GM23338 (cell line): ENCODE measurements around the gene TNFAIP8L3. TPM values are rescaled to one million over a fixed set of nuclear protein-coding genes. Genes with fewer than 3 reads are reported as not detected.

Experiments used
- ATAC-seq: fragments of 200-7000 bp; cut with Tn5 transposase; 3 replicates; pipeline ENCODE4 v1.9.1; 2020
- DNase-seq: peaks from one replicate; pipeline ENCODE4 v3.0.0-alpha.2; 2015; ENCODE audit warnings: low spot score
- H2AFZ ChIP-seq: fragments of 200-600 bp; sonication (generic); 2 replicates; pipeline ENCODE4 v1.8.0; 2016; ENCODE audit warnings: antibody characterized with exemption, mild to moderate bottlenecking, moderate library complexity
- H3F3A ChIP-seq: fragments of 200-600 bp; sonication (generic); replicated peaks from 2 replicates; pipeline ENCODE4 v1.8.0; 2017; ENCODE audit warnings: antibody characterized with exemption, mixed run types, low read depth
- H3K27ac ChIP-seq: fragments of 200-600 bp; sonication (generic); 2 replicates; pipeline ENCODE4 v1.6.1; 2016; ENCODE audit warnings: low read depth
- H3K27me3 ChIP-seq: fragments of 200-600 bp; sonication (generic); 2 replicates; pipeline ENCODE4 v1.8.0; 2016; ENCODE audit warnings: mild to moderate bottlenecking, mixed run types, moderate library complexity; ENCODE audit not compliant: insufficient read depth
- H3K36me3 ChIP-seq: fragments of 200-600 bp; sonication (generic); 2 replicates; pipeline ENCODE4 v1.8.0; 2016; ENCODE audit warnings: mild to moderate bottlenecking; ENCODE audit not compliant: insufficient read depth
- H3K4me1 ChIP-seq: fragments of 200-600 bp; sonication (generic); 2 replicates; pipeline ENCODE4 v1.8.0; 2016; ENCODE audit warnings: mild to moderate bottlenecking, moderate library complexity; ENCODE audit not compliant: insufficient read depth
- H3K4me2 ChIP-seq: fragments of 200-600 bp; sonication (generic); 2 replicates; pipeline ENCODE4 v1.7.1; 2017; ENCODE audit warnings: mixed run types
- H3K4me3 ChIP-seq: fragments of 200-600 bp; sonication (generic); 2 replicates; pipeline ENCODE4 v1.6.1; 2016; ENCODE audit warnings: mixed run types
- H3K79me2 ChIP-seq: fragments of 200-600 bp; sonication (generic); replicated peaks from 2 replicates; pipeline ENCODE4 v1.8.0; 2017; ENCODE audit warnings: mild to moderate bottlenecking; ENCODE audit not compliant: insufficient read depth
- H3K9me2 ChIP-seq: fragments of 200-600 bp; sonication (generic); 2 replicates; pipeline ENCODE4 v1.8.0; 2017; ENCODE audit not compliant: insufficient read depth
- H4K20me1 ChIP-seq: fragments of 200-600 bp; sonication (generic); replicated peaks from 2 replicates; pipeline ENCODE4 v1.8.0; 2017; ENCODE audit warnings: mild to moderate bottlenecking; ENCODE audit not compliant: insufficient read depth
- H3K27ac Mint-ChIP-seq: 2 replicates; pipeline ENCODE4 v1.8.0; 2020; ENCODE audit warnings: inconsistent platforms, mild to moderate bottlenecking, moderate library complexity, mixed read lengths
- H3K27me3 Mint-ChIP-seq: 3 replicates; pipeline ENCODE4 v1.8.0; 2022; ENCODE audit warnings: low read depth, mild to moderate bottlenecking, moderate library complexity, mixed read lengths, inconsistent platforms; ENCODE audit not compliant: insufficient read depth, poor library complexity
- H3K36me3 Mint-ChIP-seq: 3 replicates; pipeline ENCODE4 v1.8.0; 2021; ENCODE audit warnings: low read depth, mild to moderate bottlenecking, inconsistent platforms, moderate library complexity, mixed read lengths
- H3K4me1 Mint-ChIP-seq: 3 replicates; pipeline ENCODE4 v1.8.0; 2020; ENCODE audit warnings: mild to moderate bottlenecking, inconsistent platforms, mixed read lengths
- H3K4me3 Mint-ChIP-seq: 3 replicates; pipeline ENCODE4 v1.8.0; 2021; ENCODE audit warnings: moderate library complexity, mild to moderate bottlenecking, inconsistent platforms, mixed read lengths
- H3K9me3 Mint-ChIP-seq: 3 replicates; pipeline ENCODE4 v1.8.0; 2020; ENCODE audit warnings: moderate library complexity, mild to moderate bottlenecking, inconsistent platforms, mixed read lengths
- ETS1 ChIP-seq: IDR thresholded peaks from 2 replicates; pipeline ENCODE4 v1.6.1; 2016; ENCODE audit warnings: antibody characterized with exemption
- EZH2 ChIP-seq: fragments of 200-600 bp; sonication (generic); IDR thresholded peaks from one replicate; pipeline ENCODE4 v1.8.0; 2017; ENCODE audit warnings: antibody characterized with exemption, mild to moderate bottlenecking, low read depth; ENCODE audit not compliant: unreplicated experiment
- EZH2phosphoT487 ChIP-seq: fragments of 200-600 bp; sonication (generic); IDR thresholded peaks from one replicate; pipeline ENCODE4 v1.8.1; 2018; ENCODE audit warnings: antibody characterized with exemption; ENCODE audit not compliant: unreplicated experiment
- JUNB ChIP-seq: IDR thresholded peaks from one replicate; pipeline ENCODE4 v1.6.1; 2016; ENCODE audit warnings: antibody characterized with exemption; ENCODE audit not compliant: unreplicated experiment
- POLR2AphosphoS5 ChIP-seq: IDR thresholded peaks from 2 replicates; pipeline ENCODE4 v1.6.1; 2016; ENCODE audit warnings: antibody characterized with exemption, low read depth
- STAT1 ChIP-seq: IDR thresholded peaks from one replicate; pipeline ENCODE4 v1.6.1; 2016; ENCODE audit warnings: antibody characterized with exemption; ENCODE audit not compliant: unreplicated experiment
- ZNF114 ChIP-seq: fragments of 250-450 bp; sonication (Bioruptor Pico); IDR thresholded peaks from 2 replicates; pipeline ENCODE4 v1.5.0; 2020; ENCODE audit warnings: mild to moderate bottlenecking, moderate library complexity
- polyA plus RNA-seq: library from polyadenylated mRNA; unstranded; fragments of >200 nt; fragmentation: Nextera tagmentation; extraction: Ambion mirVana; gene quantifications from 2 replicates; pipeline ENCODE4 v1.2.1, GENCODE V29; 2016
- total RNA-seq: library from RNA; depleted of rRNA; stranded (reverse); fragments of >200 nt; shearing (Covaris generic); gene quantifications from 2 replicates; pipeline ENCODE4 v1.2.3, GENCODE V29; 2014
- TF ChIP-seq, protein P1 (sequence below): IDR thresholded peaks from one replicate; pipeline ENCODE4 v1.6.1; 2018; ENCODE audit warnings: antibody characterized with exemption; ENCODE audit not compliant: unreplicated experiment
- TF ChIP-seq, protein P2 (sequence below): fragments of 250-450 bp; sonication (Bioruptor Pico); IDR thresholded peaks from 2 replicates; pipeline ENCODE4 v1.5.0; 2020; ENCODE audit warnings: mild to moderate bottlenecking, moderate library complexity
- TF ChIP-seq, protein P3 (sequence below), 2 experiments: fragments of 200-600 bp in 1 of 2; sonication (generic) in 1 of 2; conservative IDR thresholded peaks; 2 replicates each; pipeline versions ENCODE4 v1.5.1 to v1.6.1; 2016 to 2017; ENCODE audit warnings: antibody characterized with exemption in 2 of 2, low read depth in 2 of 2, mild to moderate bottlenecking in 2 of 2, moderate library complexity in 1 of 2

Gene TNFAIP8L3
- total and polyA plus RNA-seq, 2 experiments from 2014 or later = 0.23 to 0.31 TPM

DNA sequence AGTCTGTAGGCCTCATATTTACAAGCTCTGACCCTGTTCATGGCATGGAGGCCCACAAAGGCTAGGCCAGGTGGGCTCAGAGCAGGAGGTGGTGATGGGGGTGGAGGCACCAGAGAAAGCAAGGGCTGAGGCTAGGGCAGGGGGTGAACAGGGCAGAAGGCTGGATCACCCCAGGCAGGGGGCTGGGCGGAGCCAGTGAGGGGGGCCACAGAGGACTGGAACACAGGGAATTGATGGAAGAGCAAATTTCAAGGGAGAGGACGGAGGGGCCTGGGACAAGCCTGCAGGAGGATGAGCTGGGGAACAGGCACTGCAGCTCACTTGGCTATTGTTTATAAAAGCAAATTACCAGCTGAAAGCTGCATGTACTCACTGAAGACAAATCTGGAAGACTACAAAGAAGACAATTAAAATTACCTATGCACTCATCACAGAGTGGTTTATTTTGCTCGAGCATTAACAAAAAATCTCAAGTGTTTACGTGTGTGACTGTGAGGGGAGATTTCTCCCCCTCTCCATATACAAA lies 11.0 kb downstream of the TNFAIP8L3 start:
- Histone ChIP-seq H3K4me3 (no peak overlapping the region), H3K27ac (no peak overlapping the region), H4K20me1 (no peaks in the 10 kb centered on the region), H3K36me3 (no peaks in the 10 kb centered on the region), H3K9me2 (0 out of 2 replicates have a peak, but pooled peaks cover under 1% of the 10 kb centered on the region), H3K27me3 (no peaks in the 10 kb centered on the region), H3K4me1 (peaks cover 39% of the 10 kb centered on the region), H3F3A (no peaks in the 10 kb centered on the region), H2AFZ (peak overlapping the region; percentile 43; the same call in 1 of the 2 replicates), H3K4me2 (peak overlapping the region; percentile 43; the same call in 1 of the 2 replicates), H3K79me2 (no peaks in the 10 kb centered on the region)
- H3K27me3 Mint-ChIP-seq = peaks cover 5% of the 10 kb centered on the region
- H3K4me1 Mint-ChIP-seq = peaks cover 41% of the 10 kb centered on the region
- H3K4me3 Mint-ChIP-seq = no peak overlapping the region
- peak overlapping the region; percentile 39; the same call in 1 of the 2 replicates for H3K27ac Mint-ChIP-seq
- TF ChIP-seq, protein P1, sequence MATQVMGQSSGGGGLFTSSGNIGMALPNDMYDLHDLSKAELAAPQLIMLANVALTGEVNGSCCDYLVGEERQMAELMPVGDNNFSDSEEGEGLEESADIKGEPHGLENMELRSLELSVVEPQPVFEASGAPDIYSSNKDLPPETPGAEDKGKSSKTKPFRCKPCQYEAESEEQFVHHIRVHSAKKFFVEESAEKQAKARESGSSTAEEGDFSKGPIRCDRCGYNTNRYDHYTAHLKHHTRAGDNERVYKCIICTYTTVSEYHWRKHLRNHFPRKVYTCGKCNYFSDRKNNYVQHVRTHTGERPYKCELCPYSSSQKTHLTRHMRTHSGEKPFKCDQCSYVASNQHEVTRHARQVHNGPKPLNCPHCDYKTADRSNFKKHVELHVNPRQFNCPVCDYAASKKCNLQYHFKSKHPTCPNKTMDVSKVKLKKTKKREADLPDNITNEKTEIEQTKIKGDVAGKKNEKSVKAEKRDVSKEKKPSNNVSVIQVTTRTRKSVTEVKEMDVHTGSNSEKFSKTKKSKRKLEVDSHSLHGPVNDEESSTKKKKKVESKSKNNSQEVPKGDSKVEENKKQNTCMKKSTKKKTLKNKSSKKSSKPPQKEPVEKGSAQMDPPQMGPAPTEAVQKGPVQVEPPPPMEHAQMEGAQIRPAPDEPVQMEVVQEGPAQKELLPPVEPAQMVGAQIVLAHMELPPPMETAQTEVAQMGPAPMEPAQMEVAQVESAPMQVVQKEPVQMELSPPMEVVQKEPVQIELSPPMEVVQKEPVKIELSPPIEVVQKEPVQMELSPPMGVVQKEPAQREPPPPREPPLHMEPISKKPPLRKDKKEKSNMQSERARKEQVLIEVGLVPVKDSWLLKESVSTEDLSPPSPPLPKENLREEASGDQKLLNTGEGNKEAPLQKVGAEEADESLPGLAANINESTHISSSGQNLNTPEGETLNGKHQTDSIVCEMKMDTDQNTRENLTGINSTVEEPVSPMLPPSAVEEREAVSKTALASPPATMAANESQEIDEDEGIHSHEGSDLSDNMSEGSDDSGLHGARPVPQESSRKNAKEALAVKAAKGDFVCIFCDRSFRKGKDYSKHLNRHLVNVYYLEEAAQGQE = no peak
- TF ChIP-seq JUNB (no peak), POLR2AphosphoS5 (no peak), STAT1 (no peak), EZH2 (no peak), ZNF114 (CRISPR knock-in tag) (no peak), EZH2phosphoT487 (no peak), ETS1 (no peak)
- TF ChIP-seq, protein P2, sequence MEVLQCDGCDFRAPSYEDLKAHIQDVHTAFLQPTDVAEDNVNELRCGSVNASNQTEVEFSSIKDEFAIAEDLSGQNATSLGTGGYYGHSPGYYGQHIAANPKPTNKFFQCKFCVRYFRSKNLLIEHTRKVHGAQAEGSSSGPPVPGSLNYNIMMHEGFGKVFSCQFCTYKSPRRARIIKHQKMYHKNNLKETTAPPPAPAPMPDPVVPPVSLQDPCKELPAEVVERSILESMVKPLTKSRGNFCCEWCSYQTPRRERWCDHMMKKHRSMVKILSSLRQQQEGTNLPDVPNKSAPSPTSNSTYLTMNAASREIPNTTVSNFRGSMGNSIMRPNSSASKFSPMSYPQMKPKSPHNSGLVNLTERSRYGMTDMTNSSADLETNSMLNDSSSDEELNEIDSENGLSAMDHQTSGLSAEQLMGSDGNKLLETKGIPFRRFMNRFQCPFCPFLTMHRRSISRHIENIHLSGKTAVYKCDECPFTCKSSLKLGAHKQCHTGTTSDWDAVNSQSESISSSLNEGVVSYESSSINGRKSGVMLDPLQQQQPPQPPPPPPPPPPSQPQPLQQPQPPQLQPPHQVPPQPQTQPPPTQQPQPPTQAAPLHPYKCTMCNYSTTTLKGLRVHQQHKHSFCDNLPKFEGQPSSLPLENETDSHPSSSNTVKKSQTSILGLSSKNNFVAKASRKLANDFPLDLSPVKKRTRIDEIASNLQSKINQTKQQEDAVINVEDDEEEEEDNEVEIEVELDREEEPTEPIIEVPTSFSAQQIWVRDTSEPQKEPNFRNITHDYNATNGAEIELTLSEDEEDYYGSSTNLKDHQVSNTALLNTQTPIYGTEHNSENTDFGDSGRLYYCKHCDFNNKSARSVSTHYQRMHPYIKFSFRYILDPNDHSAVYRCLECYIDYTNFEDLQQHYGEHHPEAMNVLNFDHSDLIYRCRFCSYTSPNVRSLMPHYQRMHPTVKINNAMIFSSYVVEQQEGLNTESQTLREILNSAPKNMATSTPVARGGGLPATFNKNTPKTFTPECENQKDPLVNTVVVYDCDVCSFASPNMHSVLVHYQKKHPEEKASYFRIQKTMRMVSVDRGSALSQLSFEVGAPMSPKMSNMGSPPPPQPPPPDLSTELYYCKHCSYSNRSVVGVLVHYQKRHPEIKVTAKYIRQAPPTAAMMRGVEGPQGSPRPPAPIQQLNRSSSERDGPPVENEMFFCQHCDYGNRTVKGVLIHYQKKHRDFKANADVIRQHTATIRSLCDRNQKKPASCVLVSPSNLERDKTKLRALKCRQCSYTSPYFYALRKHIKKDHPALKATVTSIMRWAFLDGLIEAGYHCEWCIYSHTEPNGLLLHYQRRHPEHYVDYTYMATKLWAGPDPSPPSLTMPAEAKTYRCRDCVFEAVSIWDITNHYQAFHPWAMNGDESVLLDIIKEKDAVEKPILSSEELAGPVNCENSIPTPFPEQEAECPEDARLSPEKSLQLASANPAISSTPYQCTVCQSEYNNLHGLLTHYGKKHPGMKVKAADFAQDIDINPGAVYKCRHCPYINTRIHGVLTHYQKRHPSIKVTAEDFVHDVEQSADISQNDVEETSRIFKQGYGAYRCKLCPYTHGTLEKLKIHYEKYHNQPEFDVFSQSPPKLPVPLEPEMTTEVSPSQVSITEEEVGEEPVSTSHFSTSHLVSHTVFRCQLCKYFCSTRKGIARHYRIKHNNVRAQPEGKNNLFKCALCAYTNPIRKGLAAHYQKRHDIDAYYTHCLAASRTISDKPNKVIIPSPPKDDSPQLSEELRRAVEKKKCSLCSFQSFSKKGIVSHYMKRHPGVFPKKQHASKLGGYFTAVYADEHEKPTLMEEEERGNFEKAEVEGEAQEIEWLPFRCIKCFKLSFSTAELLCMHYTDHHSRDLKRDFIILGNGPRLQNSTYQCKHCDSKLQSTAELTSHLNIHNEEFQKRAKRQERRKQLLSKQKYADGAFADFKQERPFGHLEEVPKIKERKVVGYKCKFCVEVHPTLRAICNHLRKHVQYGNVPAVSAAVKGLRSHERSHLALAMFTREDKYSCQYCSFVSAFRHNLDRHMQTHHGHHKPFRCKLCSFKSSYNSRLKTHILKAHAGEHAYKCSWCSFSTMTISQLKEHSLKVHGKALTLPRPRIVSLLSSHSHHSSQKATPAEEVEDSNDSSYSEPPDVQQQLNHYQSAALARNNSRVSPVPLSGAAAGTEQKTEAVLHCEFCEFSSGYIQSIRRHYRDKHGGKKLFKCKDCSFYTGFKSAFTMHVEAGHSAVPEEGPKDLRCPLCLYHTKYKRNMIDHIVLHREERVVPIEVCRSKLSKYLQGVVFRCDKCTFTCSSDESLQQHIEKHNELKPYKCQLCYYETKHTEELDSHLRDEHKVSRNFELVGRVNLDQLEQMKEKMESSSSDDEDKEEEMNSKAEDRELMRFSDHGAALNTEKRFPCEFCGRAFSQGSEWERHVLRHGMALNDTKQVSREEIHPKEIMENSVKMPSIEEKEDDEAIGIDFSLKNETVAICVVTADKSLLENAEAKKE (CRISPR knock-in tag) = no peak
- TF ChIP-seq, protein P3, sequence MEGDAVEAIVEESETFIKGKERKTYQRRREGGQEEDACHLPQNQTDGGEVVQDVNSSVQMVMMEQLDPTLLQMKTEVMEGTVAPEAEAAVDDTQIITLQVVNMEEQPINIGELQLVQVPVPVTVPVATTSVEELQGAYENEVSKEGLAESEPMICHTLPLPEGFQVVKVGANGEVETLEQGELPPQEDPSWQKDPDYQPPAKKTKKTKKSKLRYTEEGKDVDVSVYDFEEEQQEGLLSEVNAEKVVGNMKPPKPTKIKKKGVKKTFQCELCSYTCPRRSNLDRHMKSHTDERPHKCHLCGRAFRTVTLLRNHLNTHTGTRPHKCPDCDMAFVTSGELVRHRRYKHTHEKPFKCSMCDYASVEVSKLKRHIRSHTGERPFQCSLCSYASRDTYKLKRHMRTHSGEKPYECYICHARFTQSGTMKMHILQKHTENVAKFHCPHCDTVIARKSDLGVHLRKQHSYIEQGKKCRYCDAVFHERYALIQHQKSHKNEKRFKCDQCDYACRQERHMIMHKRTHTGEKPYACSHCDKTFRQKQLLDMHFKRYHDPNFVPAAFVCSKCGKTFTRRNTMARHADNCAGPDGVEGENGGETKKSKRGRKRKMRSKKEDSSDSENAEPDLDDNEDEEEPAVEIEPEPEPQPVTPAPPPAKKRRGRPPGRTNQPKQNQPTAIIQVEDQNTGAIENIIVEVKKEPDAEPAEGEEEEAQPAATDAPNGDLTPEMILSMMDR (conservative IDR thresholded peaks at IDR 0.05; ENCODE audit: low read depth in 2 of 2) = no peak
- no peaks in the 10 kb centered on the region for H3K9me3 Mint-ChIP-seq
- H3K36me3 Mint-ChIP-seq = no peaks in the 10 kb centered on the region; the same call in 2 of the 3 replicates
- ATAC-seq (peak; percentile 79), DNase-seq (no peak)
